Measurements from ENCODE around the gene SCAMP5. TPM values are rescaled to one million over a fixed set of nuclear protein-coding genes. Genes with fewer than 3 reads are reported as not detected.

The SCAMP5 gene
- total and polyA plus RNA-seq, 2 of the 13 experiments (the other 11 are each of a cell fraction or from before 2014, with no cell fraction given): 34.3 to 49.0 TPM

GRCh38 chr15:75042730-75043508 is 47.6 kb downstream of the SCAMP5 start (continued):
- TF ChIP-seq ZBTB25 (CRISPR knock-in tag; IDR thresholded peaks at IDR 0.05): peak; percentile 39; the same call in 1 of the 2 replicates
- TF ChIP-seq MXD1 (CRISPR knock-in tag; IDR thresholded peaks at IDR 0.05): peak; percentile 65; the same call in 1 of the 2 replicates
- no peak for TF ChIP-seq ZNF260 (CRISPR knock-in tag; IDR thresholded peaks at IDR 0.05; ENCODE audit: borderline replicate concordance, low read depth)
- TF ChIP-seq, protein P1, sequence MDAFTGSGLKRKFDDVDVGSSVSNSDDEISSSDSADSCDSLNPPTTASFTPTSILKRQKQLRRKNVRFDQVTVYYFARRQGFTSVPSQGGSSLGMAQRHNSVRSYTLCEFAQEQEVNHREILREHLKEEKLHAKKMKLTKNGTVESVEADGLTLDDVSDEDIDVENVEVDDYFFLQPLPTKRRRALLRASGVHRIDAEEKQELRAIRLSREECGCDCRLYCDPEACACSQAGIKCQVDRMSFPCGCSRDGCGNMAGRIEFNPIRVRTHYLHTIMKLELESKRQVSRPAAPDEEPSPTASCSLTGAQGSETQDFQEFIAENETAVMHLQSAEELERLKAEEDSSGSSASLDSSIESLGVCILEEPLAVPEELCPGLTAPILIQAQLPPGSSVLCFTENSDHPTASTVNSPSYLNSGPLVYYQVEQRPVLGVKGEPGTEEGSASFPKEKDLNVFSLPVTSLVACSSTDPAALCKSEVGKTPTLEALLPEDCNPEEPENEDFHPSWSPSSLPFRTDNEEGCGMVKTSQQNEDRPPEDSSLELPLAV (CRISPR knock-in tag; conservative IDR thresholded peaks at IDR 0.05; ENCODE audit: low read depth): no peak
- TF ChIP-seq ARNTL (CRISPR knock-in tag; IDR thresholded peaks at IDR 0.05): 0 out of 2 replicates have a peak, but pooled peaks have one; percentile 61
- peak; percentile 88 for TF ChIP-seq ATF3 (CRISPR knock-in tag; IDR thresholded peaks at IDR 0.05)
- TF ChIP-seq, protein P2, sequence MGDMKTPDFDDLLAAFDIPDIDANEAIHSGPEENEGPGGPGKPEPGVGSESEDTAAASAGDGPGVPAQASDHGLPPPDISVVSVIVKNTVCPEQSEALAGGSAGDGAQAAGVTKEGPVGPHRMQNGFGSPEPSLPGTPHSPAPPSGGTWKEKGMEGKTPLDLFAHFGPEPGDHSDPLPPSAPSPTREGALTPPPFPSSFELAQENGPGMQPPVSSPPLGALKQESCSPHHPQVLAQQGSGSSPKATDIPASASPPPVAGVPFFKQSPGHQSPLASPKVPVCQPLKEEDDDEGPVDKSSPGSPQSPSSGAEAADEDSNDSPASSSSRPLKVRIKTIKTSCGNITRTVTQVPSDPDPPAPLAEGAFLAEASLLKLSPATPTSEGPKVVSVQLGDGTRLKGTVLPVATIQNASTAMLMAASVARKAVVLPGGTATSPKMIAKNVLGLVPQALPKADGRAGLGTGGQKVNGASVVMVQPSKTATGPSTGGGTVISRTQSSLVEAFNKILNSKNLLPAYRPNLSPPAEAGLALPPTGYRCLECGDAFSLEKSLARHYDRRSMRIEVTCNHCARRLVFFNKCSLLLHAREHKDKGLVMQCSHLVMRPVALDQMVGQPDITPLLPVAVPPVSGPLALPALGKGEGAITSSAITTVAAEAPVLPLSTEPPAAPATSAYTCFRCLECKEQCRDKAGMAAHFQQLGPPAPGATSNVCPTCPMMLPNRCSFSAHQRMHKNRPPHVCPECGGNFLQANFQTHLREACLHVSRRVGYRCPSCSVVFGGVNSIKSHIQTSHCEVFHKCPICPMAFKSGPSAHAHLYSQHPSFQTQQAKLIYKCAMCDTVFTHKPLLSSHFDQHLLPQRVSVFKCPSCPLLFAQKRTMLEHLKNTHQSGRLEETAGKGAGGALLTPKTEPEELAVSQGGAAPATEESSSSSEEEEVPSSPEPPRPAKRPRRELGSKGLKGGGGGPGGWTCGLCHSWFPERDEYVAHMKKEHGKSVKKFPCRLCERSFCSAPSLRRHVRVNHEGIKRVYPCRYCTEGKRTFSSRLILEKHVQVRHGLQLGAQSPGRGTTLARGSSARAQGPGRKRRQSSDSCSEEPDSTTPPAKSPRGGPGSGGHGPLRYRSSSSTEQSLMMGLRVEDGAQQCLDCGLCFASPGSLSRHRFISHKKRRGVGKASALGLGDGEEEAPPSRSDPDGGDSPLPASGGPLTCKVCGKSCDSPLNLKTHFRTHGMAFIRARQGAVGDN (CRISPR knock-in tag; IDR thresholded peaks at IDR 0.05): no peak; the same call in 1 of the 2 replicates
- TF ChIP-seq SP140L (CRISPR knock-in tag; IDR thresholded peaks at IDR 0.05; ENCODE audit: borderline replicate concordance): no peak
- TF ChIP-seq ZNF792 (CRISPR knock-in tag; IDR thresholded peaks at IDR 0.05): peak; percentile 57; the same call in 1 of the 2 replicates
- TF ChIP-seq RAD21 (CRISPR knock-in tag; IDR thresholded peaks at IDR 0.05): peak; percentile 98
- peak; percentile 92 for TF ChIP-seq SNAPC2 (CRISPR knock-in tag; IDR thresholded peaks at IDR 0.05)
- no peak for TF ChIP-seq GPN1 (CRISPR knock-in tag; IDR thresholded peaks at IDR 0.05; ENCODE audit: borderline replicate concordance)
- TF ChIP-seq HNRNPUL1 (IDR thresholded peaks at IDR 0.05; ENCODE audit: low read depth, low read length): no peak
- TF ChIP-seq, protein P3, sequence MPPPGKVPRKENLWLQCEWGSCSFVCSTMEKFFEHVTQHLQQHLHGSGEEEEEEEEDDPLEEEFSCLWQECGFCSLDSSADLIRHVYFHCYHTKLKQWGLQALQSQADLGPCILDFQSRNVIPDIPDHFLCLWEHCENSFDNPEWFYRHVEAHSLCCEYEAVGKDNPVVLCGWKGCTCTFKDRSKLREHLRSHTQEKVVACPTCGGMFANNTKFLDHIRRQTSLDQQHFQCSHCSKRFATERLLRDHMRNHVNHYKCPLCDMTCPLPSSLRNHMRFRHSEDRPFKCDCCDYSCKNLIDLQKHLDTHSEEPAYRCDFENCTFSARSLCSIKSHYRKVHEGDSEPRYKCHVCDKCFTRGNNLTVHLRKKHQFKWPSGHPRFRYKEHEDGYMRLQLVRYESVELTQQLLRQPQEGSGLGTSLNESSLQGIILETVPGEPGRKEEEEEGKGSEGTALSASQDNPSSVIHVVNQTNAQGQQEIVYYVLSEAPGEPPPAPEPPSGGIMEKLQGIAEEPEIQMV (CRISPR knock-in tag; IDR thresholded peaks at IDR 0.05; ENCODE audit: low read depth): 0 out of 2 replicates have a peak, but pooled peaks have one; percentile 1
- TF ChIP-seq GTF2F1 (IDR thresholded peaks at IDR 0.05; ENCODE audit: low read length): no peak
- peak; percentile 93 for TF ChIP-seq SALL1 (CRISPR knock-in tag; IDR thresholded peaks at IDR 0.05)
- TF ChIP-seq SNAPC5 (CRISPR knock-in tag; IDR thresholded peaks at IDR 0.05; ENCODE audit: borderline replicate concordance): no peak

All from HepG2 (cell line).